Activated CD4-positive, alpha-beta T cell treated with anti-CD3 and anti-CD28 coated beads, Interleukin-2, amount 50 U/mL, for 24 hours (primary cell): ENCODE measurements around the gene COX8C.
A peak's percentile ranks its signal among the peaks of the same experiment; 100 is the strongest.
"Not testable (repeated sequence)": the region's sequence is repeated elsewhere in the genome, so short reads cannot be mapped to it uniquely, and the experiment has no call there.

ENCODE experiments used
- DNase-seq, 2 donors: peaks; one replicate each; pipeline ENCODE4 v3.0.0-alpha.2; 2020; ENCODE audit warnings: low read depth in 1 of 2, low spot score in 1 of 2

Gene COX8C

DNA sequence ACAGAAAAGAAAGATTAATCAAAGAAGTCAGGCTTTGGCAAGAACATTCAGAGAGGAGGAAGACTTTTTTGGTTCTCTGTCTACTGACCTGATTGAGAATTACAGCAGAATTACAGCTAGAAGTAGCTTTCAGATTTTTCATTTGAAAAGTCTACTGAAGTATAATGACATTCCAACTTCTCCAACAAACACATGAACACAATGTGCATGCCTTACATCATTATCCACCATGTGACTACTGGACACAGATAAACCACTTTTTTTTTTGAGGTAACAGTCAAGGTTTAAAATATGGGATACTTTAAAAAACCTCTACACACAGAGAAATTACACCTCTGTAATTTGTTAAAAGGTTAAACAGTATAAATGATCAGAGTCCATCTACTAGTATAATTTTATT lies 26.5 kb upstream of the COX8C start:
- no peak for DNase-seq

DNA sequence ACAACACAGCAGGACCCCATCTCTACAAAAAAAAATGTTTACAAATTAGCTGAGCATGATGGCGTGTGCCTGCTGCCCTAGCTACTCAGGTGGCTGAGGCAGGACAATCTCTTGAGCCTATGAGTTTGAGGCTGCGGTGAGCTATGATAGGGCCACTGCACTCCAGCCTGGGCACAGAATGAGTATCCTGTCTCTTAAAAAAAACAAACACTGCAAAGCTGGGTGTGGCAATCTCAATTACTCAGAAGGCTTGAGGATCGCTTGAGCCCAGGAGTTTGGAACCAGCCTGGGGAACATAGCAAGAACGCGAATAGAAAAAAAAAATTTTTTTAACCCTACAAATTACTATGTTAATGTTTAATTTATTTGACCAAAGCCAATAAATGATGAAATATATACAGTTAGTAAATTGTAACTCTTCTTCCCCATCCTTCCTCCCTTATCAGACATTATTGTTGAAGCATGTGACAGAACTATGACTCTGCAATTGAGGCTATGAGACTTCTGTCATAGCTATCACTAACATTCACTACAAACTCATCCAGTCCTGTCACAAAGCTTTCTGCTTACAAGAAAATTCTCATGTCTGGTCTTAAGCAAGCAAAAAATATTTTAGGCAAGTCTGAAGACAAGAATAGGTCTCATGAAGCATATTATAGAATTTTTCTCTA lies 23.9 kb upstream of the COX8C start:
- DNase-seq, result no peak

DNA sequence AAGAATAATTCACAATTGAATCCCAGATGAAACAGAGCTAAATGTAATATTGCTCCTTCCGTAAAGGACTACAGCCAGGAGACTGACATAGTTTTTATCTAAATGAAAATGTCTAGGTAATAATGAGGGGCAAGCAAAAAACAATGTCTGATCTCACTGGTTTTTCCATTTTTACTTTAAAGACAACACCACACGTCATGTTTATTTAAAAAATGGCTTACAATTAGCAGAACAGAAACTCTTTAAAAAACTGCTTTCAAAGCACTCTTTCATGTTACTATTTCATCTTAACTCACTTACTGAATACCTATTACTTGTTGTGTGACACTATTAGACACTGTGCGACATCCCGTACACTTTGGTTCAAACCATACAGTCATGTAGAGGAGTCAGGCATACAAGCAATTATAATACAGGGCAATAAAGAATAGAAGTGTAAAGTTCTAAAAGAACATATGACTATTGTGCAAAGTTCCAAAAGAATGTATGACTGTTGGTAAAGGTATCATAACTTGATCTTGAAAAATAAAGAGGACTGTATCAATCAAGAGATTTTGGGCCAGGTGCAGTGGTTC lies 23.3 kb upstream of the COX8C start:
- no peak for DNase-seq

DNA sequence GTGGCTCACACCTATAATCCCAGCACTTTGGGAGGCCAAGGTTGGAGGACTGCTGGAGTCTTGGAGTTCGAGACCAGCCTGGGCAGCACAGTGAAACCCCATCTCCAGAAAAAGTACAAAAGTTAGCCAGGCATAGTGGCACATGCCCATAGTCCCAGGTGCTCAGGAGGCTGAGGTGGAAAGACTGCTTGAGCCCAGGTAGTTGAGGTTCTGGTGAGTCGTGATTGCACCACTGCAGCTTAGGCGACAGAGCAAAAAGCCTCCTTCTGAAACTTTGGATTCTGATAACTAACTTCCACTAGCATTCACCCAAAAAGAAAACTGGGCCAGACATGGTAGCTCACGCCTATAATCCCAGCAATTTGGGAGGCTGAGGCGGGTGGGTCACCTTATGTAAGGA lies 20.8 kb upstream of the COX8C start:
- no peak for DNase-seq

DNA sequence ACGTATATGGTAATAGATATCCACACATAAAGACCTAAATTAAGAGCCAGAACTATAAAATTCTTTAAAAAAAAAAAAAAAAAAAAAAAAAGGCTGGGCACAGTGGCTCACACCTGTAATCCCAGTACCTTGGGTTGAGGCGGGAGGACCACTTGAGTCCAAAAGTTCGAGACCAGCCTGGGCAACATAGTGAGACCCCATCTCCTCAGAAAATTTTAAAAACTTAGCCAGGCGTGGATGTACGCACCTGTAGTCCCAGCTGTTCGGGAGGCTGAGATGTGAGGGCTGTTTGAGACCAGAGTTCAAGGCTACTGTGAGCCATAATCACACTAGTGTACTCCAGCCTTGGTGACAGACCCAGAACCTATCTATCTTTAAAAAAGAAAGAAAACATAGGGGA lies 18.4 kb upstream of the COX8C start:
- DNase-seq, result no peak

DNA sequence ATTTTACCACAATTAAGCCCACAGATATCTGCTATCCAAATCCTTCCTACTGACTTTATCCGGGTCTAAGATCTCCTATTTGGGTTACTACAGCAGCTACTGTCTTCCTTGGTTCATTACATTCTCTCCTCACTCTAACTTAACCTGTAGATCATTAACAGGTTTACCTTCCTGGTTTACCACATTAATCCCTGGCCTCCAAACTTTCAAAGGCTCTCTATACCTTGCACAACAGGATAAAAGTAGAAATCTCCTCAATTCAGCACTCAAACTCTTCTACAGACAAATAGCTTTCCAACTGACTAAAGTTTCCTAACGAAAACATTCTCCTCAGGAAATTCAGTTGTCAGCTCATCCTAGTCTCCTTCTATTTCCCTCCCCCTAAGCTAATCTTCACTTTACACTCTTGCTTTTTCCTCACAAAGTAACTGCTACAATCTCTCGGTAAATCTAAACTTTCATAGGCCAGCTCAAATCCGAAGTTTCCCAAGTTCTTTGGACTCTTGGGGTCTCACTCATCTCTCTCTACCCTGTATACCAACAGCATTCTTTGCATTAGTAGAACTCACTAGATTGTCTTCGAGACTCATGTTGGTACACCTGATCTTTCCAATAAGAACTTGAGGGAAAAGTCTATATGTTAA lies 16.9 kb upstream of the COX8C start:
- DNase-seq, result no peak

DNA sequence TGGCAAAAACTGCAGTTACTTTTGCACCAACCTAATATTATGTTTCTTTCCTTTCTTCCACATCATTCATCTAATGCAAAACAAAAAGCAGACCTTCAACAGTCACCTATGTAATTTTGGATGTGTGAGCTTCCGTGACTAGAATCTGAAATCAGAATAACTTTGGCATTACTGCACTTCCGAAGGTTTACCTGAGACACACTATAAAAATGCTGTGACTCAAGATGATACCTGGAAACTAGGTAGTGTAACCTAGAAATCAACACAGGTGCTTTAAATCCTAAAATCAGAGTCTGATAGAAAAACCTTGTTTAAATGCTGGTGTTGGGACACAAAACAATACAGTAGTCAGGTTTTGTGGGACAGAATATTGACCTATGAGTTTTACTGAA lies 16.4 kb upstream of the COX8C start:
- no peak for DNase-seq

DNA sequence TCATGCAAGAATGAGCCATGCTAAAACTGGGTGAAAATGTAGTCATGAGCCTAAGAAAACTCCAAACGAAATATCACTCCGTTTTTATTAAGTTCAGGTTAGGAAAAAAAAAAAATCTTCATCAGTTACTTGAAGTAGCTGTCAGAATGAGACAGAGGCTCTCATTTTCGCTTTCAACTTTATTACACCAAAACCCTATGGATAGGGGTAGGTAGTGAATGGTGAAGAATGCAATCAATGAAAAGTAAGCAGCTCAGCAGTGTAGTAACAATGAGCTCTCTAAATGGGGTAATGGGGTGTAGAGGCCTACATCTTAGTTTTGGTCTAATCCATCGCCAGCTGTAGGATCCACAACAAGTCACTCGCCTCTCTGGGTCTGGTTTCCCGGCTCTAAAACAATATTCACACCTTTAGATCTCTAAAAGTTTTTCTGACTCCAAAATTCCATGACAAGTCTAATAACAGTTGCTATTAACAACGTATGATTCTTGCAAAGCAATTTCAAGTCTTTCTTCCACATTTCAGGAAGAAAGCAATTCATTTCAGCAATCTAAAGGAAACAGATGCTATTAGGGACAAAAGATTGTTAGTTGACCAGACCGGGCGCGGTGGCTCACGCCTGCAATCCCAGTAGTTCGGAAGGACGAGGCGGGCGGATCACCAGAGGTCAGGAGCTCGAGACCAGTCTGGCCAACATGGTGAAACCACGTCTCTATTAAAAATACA lies 15.8 kb upstream of the COX8C start:
- DNase-seq, result no peak

DNA sequence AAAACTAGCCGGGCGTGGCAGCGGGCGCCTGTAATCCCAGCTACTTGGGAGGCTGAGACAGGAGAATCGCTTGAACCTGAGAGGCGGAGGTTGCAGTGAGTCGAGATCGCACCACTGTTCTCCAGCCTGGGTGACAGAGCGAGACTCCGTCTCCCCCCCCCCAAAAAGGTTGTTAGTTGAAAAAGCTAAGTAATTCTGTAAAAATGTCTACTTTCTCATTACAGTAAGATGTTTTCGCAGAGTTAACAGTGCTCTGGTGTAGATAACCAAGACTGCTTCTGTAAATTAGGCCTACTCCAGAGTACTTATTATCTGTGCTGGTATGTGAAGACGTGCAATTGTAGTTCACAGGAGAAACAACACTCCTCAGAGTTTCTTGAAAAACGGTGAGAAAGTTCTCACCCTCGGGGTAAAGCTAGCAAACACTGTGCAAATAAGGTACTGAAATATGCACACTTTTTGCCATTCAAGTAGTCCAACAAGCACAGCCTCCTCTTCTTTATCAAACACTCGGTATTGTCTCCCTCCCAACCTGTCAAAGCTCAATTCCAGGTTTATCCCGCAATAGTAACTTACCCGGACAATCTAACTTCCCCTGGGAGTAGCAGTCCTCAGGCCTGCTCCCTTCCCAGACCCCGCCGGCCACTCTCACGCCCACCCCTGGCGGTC lies 15.1 kb upstream of the COX8C start:
- DNase-seq, result no peak

DNA sequence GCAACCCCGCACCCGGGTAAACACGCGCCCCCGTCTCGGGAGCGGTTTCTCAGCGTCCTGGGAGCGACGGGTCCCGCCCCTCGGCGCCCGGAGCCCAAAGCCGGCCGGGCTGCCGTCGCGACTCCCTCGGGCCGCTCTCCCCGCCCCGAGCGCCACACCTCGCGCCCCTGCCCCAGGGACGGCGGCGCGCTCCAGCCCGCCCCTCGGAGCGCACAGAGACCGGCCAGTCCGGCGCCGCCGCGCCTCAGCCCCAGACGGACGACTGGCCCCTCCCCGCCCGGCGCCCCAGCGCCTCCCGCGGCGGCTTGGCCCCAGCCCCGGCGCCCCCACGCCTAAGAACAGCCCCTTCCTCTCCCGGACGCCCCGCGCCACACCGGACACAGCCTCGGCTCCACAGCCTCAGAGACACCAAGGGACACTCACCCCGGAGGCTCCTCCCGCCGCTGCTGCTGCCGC lies 14.6 kb upstream of the COX8C start:
- no peak for DNase-seq

DNA sequence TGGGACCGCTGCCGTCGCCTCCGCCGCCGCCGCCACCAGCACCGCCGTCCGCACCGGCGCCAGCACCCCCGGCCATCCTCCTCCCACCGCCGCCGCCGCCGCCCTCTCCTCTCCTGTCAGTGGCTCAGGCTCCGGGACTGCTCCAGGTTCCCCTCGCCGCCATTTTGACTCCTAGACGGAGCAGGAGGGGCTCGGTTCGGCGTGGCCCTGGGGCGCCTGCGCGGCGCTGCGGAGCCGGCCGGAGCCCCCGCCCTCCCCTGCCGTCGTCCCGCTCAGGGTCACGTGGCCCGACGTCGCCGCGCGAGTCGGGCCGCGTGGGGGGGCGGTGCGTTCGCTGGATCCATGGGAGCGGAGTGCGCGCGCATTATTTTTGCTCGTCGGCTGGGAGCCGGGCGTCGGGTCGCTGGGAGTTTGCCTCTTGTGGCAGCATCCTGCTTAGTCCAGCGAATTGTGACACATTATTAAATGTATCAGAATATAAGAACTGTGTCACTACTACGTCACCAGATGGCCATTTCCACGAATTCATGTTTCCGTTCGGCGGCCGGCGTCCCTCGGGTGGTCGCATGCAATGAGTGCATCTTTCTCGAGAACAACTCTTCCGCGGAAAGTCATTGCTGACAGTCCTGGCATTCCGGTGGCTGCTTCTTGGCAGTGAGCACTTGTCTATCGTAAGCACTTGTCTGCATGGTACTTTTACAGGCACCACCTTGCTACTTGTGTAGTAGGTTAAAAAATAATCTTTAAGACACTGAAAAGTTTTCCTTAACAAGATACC lies 13.9 kb upstream of the COX8C start, which contains the start of gene BTBD7:
Gene BTBD7 (minus strand): TSS at position 184 of the 778 bp plus-strand sequence. CDS start 36,985 bp downstream, outside the sequence.
- DNase-seq, result peak; percentile 84 to 90

DNA sequence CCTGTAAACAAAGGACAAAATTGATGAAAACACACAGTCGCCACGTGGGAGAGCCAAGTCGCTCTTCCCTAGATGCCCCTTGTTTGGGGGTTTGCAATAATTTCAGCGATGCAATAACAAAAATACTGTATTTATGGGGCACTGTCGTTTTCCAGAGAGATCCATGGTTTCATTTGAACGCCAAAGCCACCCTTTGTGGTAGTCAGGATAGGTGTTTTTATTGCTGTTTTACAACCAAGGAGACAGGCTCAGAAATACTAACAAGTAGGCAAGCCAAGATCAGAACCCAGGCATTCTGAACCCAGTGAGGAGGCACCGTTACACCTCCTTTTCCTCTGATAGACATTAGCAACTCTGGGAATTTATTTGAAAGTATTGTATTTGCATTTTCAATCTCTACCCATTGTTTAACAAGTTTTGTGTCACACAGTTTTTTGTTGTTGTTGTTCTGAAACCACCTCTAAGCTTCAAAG lies 13.3 kb upstream of the COX8C start:
- DNase-seq, result no peak

DNA sequence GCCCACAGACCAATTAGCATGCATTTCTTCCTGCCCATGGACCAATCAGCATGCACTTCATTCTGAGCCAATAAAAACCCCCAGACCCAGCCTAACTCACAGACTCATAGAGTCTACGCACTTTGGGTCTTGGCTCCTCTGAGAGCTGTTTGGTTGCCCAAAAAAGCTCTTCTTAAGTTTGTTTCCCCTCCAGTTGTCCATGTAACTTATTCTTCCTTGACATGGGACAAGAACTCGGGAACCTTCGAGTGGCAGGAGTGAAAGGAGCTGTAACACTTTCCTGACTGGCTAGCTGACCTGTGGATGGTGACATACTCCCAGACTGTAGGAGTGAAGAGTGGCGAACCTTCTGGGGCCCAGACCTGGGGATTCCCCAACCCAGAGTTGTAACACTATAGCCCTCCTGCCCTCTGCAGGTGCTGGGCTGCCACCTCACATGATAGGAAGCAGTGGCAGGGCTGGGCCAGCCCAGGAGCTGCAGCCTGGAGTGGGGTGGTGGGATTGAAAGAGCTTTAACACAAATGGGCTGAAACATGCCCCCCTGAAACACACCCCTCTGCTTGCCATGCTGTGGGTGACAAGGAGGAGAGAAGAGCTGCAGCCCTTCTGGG lies 9.7 kb upstream of the COX8C start:
- DNase-seq, result no peak

DNA sequence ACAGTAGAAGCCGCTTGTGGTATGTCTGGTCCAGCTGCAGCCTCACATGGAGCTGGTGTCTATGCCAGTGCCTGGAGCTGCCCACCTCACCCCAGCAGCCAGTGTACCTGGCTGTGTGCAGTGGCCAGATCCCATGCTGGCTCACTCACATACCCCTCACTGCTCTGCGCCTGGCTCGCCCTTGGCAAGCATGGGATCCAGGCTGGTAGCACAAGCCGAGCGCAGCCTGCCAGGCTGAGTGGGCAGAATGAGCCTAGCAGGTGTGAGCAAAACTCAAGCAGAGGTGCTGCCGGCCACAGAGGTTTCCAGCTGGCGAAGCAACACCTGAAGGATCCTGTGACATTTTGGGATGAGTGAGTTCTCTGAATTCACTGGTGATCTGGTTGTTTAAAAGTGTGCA lies 9.1 kb upstream of the COX8C start:
- no peak for DNase-seq

DNA sequence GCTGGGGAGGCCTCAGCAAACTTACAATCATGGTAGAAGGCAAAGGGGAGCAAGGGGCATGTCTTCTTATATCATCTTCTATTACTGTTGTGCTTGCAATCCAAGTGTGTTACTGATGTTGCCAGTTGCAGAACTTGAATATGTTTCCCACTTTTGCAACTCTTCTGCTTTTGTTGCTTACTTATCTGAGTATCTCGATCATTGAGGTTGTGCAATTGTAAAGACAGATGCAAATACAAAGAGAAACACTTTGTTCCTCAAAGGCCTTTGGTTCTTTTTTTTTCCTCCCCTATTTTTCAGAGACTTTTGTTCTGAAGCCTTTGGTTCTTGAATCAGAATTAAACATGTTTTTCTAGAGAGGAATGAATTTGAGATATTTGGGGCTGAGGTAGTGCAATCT lies 3.7 kb upstream of the COX8C start:
- DNase-seq, result no peak

DNA sequence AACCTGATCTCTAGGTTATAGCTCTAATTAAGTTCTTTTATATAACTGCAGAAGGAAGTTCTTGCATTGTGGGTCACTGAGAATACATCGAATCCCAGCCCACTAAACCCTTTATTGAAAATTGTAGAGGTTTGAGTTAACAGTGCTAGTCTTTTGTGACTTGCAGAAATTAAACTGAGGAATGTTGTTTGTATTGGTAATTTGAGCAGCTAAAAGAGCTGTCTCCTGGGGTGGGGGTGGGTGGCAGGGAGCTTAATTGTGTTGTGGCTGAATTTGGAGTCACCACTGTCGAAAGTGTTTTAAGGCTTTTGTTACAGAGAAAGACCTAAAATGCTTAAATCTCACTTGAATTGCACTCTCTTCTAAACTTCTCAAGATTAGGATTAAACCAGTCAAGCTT lies 3.2 kb upstream of the COX8C start:
- no peak for DNase-seq

DNA sequence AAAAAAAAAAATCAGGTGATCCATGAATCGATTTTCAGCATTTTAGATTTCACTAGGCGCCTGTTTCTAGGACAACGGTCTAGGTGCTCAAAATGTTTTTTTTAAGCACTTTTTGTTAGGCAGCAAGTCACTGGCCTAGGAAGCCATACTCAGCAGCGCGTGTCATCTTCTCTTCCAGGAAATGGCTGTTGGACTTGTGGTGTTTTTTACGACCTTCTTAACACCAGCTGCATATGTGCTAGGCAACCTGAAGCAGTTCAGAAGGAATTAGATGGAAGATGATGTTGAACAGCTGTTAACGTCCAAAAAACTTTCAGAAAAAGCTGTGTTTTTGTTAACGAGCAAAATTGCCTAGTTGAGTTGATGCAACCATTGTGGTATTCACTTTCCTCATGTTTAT lies 868 bp downstream of the COX8C start:
- DNase-seq, result no peak

DNA sequence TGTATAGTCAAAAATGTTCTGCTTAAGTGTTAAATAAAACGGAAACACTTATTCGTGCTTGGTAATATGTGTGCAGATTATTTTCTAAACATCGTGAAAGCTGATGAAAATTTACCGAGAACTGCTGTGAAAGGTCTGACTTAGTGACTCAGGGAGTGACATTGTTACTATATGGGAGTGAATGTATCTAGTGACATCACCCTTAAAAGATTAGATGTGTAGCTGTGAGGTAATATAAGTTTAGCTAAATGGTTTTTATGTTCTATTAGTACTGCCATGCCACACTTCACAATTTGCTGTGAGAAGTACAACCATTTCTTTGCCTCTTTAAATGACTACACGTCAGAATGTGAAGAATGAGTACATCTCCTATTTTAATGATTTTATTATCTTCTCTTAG lies 1.3 kb downstream of the COX8C start:
- no peak for DNase-seq

DNA sequence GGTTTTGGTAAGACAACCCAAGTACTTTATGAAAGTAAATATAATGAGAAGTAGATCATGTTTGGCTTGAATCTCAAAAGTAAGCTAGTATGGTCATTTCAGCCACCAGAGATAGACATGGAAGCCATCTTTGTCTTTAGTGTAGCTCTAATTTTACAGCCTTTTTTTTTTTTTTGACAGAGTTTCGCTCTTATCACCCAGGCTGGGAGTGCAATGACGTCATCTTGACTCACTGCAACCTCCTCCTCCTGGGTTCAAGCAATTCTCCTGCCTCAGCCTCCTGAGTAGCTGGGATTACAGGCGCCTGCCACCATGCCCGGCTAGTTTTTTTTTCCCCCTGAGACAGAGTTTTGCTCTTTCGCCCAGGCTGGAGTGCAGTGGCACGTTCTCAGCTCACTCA lies 7.9 kb downstream of the COX8C start:
- DNase-seq, result not testable (repeated sequence)
